Breast epithelium (tissue), 3 donors: ENCODE data around the gene RARA.

Experiments
- CTCF ChIP-seq, 3 donors: fragments of 450-650 bp; IDR thresholded peaks; one replicate each; pipeline ENCODE4 v1.5.1; 2016 to 2017; ENCODE audit warnings: antibody characterized with exemption in 3 of 3, mild to moderate bottlenecking in 3 of 3, moderate library complexity in 3 of 3
- POLR2A ChIP-seq: fragments of 450-650 bp; IDR thresholded peaks from one replicate; pipeline ENCODE4 v1.6.1; 2016; ENCODE audit warnings: antibody characterized with exemption, mild to moderate bottlenecking, moderate library complexity
- POLR2AphosphoS5 ChIP-seq, 3 donors: sonication (generic); formaldehyde crosslinking; IDR thresholded peaks; one replicate each; pipeline ENCODE4 v1.6.1; 2017; ENCODE audit warnings: antibody characterized with exemption in 3 of 3

- no peak for TF ChIP-seq CTCF (IDR thresholded peaks at IDR 0.05)
- TF ChIP-seq POLR2AphosphoS5 (IDR thresholded peaks at IDR 0.05): no peak
- TF ChIP-seq POLR2A: no peak
Measured at GRCh38 chr17:40371261-40371929, 62.4 kb downstream of the RARA start.
